ENCODE measurements around the gene ADM.

ADM gene

GRCh38 chr11:10329935-10330334, 25.1 kb downstream of the ADM start:
- no peak for DNase-seq

- no peak for DNase-seq
These were observed 26.8 kb downstream of the ADM start for GRCh38 chr11:10331548-10332289.

- DNase-seq: no peak
These were observed 28.6 kb downstream of the ADM start for GRCh38 chr11:10333490-10333889.

GRCh38 chr11:10338287-10338686, 33.4 kb downstream of the ADM start:
- no peak for DNase-seq

GRCh38 chr11:10348650-10349280, 43.9 kb downstream of the ADM start:
- DNase-seq: no peak

- DNase-seq: no peak
These were observed 44.4 kb downstream of the ADM start for GRCh38 chr11:10349281-10349665.

- DNase-seq: no peak
These were observed 44.9 kb downstream of the ADM start for GRCh38 chr11:10349806-10350205.

GRCh38 chr11:10350334-10350733, 45.5 kb downstream of the ADM start:
- no peak for DNase-seq

- DNase-seq: no peak
These were observed 46.5 kb downstream of the ADM start for GRCh38 chr11:10351435-10351764.

GRCh38 chr11:10351765-10352641, 47.1 kb downstream of the ADM start:
- peak; percentile 79 for DNase-seq

GRCh38 chr11:10352921-10353550, 48.2 kb downstream of the ADM start:
- DNase-seq: no peak

- no peak for DNase-seq
These were observed 49.5 kb downstream of the ADM start for GRCh38 chr11:10354389-10354788.

GRCh38 chr11:10355257-10355661, 50.4 kb downstream of the ADM start:
- DNase-seq: no peak

- DNase-seq: no peak
These were observed 51.3 kb downstream of the ADM start for GRCh38 chr11:10356161-10356560.

All from NCI-H1092 treated with DMSO at 0.1 percent for 48 hours (cell line).